ENCODE results near the gene TTC23L.

- TF ChIP-seq CTCF (IDR thresholded peaks at IDR 0.05), result no peak
- TF ChIP-seq EP300 (IDR thresholded peaks at IDR 0.05), result no peak
Observed at GRCh38 chr5:34847056-34847455, 8.1 kb downstream of the TTC23L start.

All from gastroesophageal sphincter (tissue), 3 donors.